ENCODE measurements around the gene EXOC3.

Gene EXOC3

GRCh38 chr5:478982-479535, 36.1 kb downstream of the EXOC3 start:
- Histone ChIP-seq H3K36me3 (ENCODE audit: control insufficient read depth, insufficient read depth, low read length) (no peaks in the 10 kb centered on the region), H3K4me1 (ENCODE audit: control insufficient read depth, low read depth, low read length) (no peaks in the 10 kb centered on the region), H2AK5ac (ENCODE audit: low read length) (no peak overlapping the region), H4K8ac (ENCODE audit: low read depth, low read length) (no peak overlapping the region), H3K9ac (ENCODE audit: low read length) (no peak overlapping the region), H3K4ac (ENCODE audit: low read depth, low read length) (no peak overlapping the region), H4K5ac (ENCODE audit: low read length) (no peak overlapping the region), H3K4me2 (ENCODE audit: low read length) (no peak overlapping the region), H3K79me1 (ENCODE audit: low read length) (no peaks in the 10 kb centered on the region), H3K56ac (ENCODE audit: low read length) (no peak overlapping the region), H3K79me2 (ENCODE audit: control insufficient read depth, insufficient read depth, low read length) (no peaks in the 10 kb centered on the region), H3K23ac (ENCODE audit: low read length) (no peak overlapping the region), H3K27ac (ENCODE audit: low read depth, low read length) (no peak overlapping the region), H2BK5ac (ENCODE audit: low read length) (no peak overlapping the region), H2BK15ac (replicated peaks; ENCODE audit: low read depth) (no peak overlapping the region), H3K4me3 (ENCODE audit: low read length) (no peak overlapping the region), H3K27me3 (ENCODE audit: insufficient read depth, low read length, poor library complexity) (peaks cover 15% of the 10 kb centered on the region), H2BK120ac (ENCODE audit: low read depth, low read length) (no peak overlapping the region), H3K18ac (ENCODE audit: low read length) (no peak overlapping the region)
- WGBS (ENCODE audit: extremely low coverage, insufficient coverage, low lambda C conversion rate) = no CpG with 5 or more reads among the region's 18 CpGs
- no peak for DNase-seq

GRCh38 chr5:479566-480319, 36.8 kb downstream of the EXOC3 start:
- Histone ChIP-seq H4K8ac (ENCODE audit: low read depth, low read length) (no peak overlapping the region), H2BK5ac (ENCODE audit: low read length) (no peak overlapping the region), H3K56ac (ENCODE audit: low read length) (no peak overlapping the region), H3K4ac (ENCODE audit: low read depth, low read length) (no peak overlapping the region), H3K79me1 (ENCODE audit: low read length) (no peaks in the 10 kb centered on the region), H2AK5ac (ENCODE audit: low read length) (no peak overlapping the region), H3K18ac (ENCODE audit: low read length) (no peak overlapping the region), H3K4me1 (ENCODE audit: control insufficient read depth, low read depth, low read length) (no peaks in the 10 kb centered on the region), H3K23ac (ENCODE audit: low read length) (no peak overlapping the region), H3K79me2 (ENCODE audit: control insufficient read depth, insufficient read depth, low read length) (no peaks in the 10 kb centered on the region), H4K5ac (ENCODE audit: low read length) (no peak overlapping the region), H3K4me3 (ENCODE audit: low read length) (no peak overlapping the region), H2BK120ac (ENCODE audit: low read depth, low read length) (no peak overlapping the region), H3K4me2 (ENCODE audit: low read length) (no peak overlapping the region), H3K27me3 (ENCODE audit: insufficient read depth, low read length, poor library complexity) (peaks cover 15% of the 10 kb centered on the region), H3K9ac (ENCODE audit: low read length) (no peak overlapping the region), H3K36me3 (ENCODE audit: control insufficient read depth, insufficient read depth, low read length) (no peaks in the 10 kb centered on the region), H2BK15ac (replicated peaks; ENCODE audit: low read depth) (no peak overlapping the region), H3K27ac (ENCODE audit: low read depth, low read length) (no peak overlapping the region)
- no peak for DNase-seq
- WGBS (ENCODE audit: extremely low coverage, insufficient coverage, low lambda C conversion rate) = no CpG with 5 or more reads among the region's 34 CpGs

GRCh38 chr5:481347-481746, 38.4 kb downstream of the EXOC3 start:
- Histone ChIP-seq H3K4ac (ENCODE audit: low read depth, low read length) (no peak overlapping the region), H3K27me3 (ENCODE audit: insufficient read depth, low read length, poor library complexity) (no peaks in the 10 kb centered on the region), H2AK5ac (ENCODE audit: low read length) (no peak overlapping the region), H3K79me2 (ENCODE audit: control insufficient read depth, insufficient read depth, low read length) (no peaks in the 10 kb centered on the region), H4K8ac (ENCODE audit: low read depth, low read length) (no peak overlapping the region), H3K9ac (ENCODE audit: low read length) (no peak overlapping the region), H3K4me1 (ENCODE audit: control insufficient read depth, low read depth, low read length) (no peaks in the 10 kb centered on the region), H3K27ac (ENCODE audit: low read depth, low read length) (no peak overlapping the region), H3K56ac (ENCODE audit: low read length) (no peak overlapping the region), H3K4me3 (ENCODE audit: low read length) (no peak overlapping the region), H2BK15ac (replicated peaks; ENCODE audit: low read depth) (no peak overlapping the region), H3K79me1 (ENCODE audit: low read length) (no peaks in the 10 kb centered on the region), H3K4me2 (ENCODE audit: low read length) (no peak overlapping the region), H3K36me3 (ENCODE audit: control insufficient read depth, insufficient read depth, low read length) (no peaks in the 10 kb centered on the region), H2BK5ac (ENCODE audit: low read length) (no peak overlapping the region), H2BK120ac (ENCODE audit: low read depth, low read length) (no peak overlapping the region), H4K5ac (ENCODE audit: low read length) (no peak overlapping the region), H3K18ac (ENCODE audit: low read length) (no peak overlapping the region), H3K23ac (ENCODE audit: low read length) (no peak overlapping the region)
- DNase-seq = no peak
- WGBS (ENCODE audit: extremely low coverage, insufficient coverage, low lambda C conversion rate) = no CpG with 5 or more reads among the region's 23 CpGs

- H3K23ac ChIP-seq (ENCODE audit: low read length) = no peak overlapping the region
- no peak overlapping the region for H2AK5ac ChIP-seq (ENCODE audit: low read length)
- H3K27ac ChIP-seq (ENCODE audit: low read depth, low read length) = no peak overlapping the region
- H3K79me2 ChIP-seq (ENCODE audit: control insufficient read depth, insufficient read depth, low read length) = no peaks in the 10 kb centered on the region
- H3K56ac ChIP-seq (ENCODE audit: low read length) = no peak overlapping the region
- no peak overlapping the region for H4K5ac ChIP-seq (ENCODE audit: low read length)
- no peak overlapping the region for H2BK15ac ChIP-seq (replicated peaks; ENCODE audit: low read depth)
- no peak overlapping the region for H3K4me3 ChIP-seq (ENCODE audit: low read length)
- H3K4ac ChIP-seq (ENCODE audit: low read depth, low read length) = no peak overlapping the region
- no peak overlapping the region for H2BK120ac ChIP-seq (ENCODE audit: low read depth, low read length)
- no peak overlapping the region for H3K9ac ChIP-seq (ENCODE audit: low read length)
- no CpG with 5 or more reads among the region's 24 CpGs for WGBS (ENCODE audit: extremely low coverage, insufficient coverage, low lambda C conversion rate)
- H3K79me1 ChIP-seq (ENCODE audit: low read length) = no peaks in the 10 kb centered on the region
- no peaks in the 10 kb centered on the region for H3K4me1 ChIP-seq (ENCODE audit: control insufficient read depth, low read depth, low read length)
- H3K18ac ChIP-seq (ENCODE audit: low read length) = no peak overlapping the region
- DNase-seq = no peak
- H3K27me3 ChIP-seq (ENCODE audit: insufficient read depth, low read length, poor library complexity) = no peaks in the 10 kb centered on the region
- H4K8ac ChIP-seq (ENCODE audit: low read depth, low read length) = no peak overlapping the region
- no peak overlapping the region for H2BK5ac ChIP-seq (ENCODE audit: low read length)
- no peaks in the 10 kb centered on the region for H3K36me3 ChIP-seq (ENCODE audit: control insufficient read depth, insufficient read depth, low read length)
- no peak overlapping the region for H3K4me2 ChIP-seq (ENCODE audit: low read length)
These were observed 39.0 kb downstream of the EXOC3 start for GRCh38 chr5:482021-482420.

GRCh38 chr5:482506-482905, 39.5 kb downstream of the EXOC3 start:
- no CpG with 5 or more reads among the region's 27 CpGs for WGBS (ENCODE audit: extremely low coverage, insufficient coverage, low lambda C conversion rate)
- no peak overlapping the region for H3K4me3 ChIP-seq (ENCODE audit: low read length)
- H3K23ac ChIP-seq (ENCODE audit: low read length) = no peak overlapping the region
- H3K9ac ChIP-seq (ENCODE audit: low read length) = no peak overlapping the region
- no peak overlapping the region for H3K4me2 ChIP-seq (ENCODE audit: low read length)
- no peaks in the 10 kb centered on the region for H3K79me1 ChIP-seq (ENCODE audit: low read length)
- no peak overlapping the region for H3K4ac ChIP-seq (ENCODE audit: low read depth, low read length)
- no peaks in the 10 kb centered on the region for H3K27me3 ChIP-seq (ENCODE audit: insufficient read depth, low read length, poor library complexity)
- H4K5ac ChIP-seq (ENCODE audit: low read length) = no peak overlapping the region
- H3K4me1 ChIP-seq (ENCODE audit: control insufficient read depth, low read depth, low read length) = no peaks in the 10 kb centered on the region
- no peak overlapping the region for H2BK15ac ChIP-seq (replicated peaks; ENCODE audit: low read depth)
- no peak overlapping the region for H4K8ac ChIP-seq (ENCODE audit: low read depth, low read length)
- no peaks in the 10 kb centered on the region for H3K36me3 ChIP-seq (ENCODE audit: control insufficient read depth, insufficient read depth, low read length)
- no peak for DNase-seq
- no peak overlapping the region for H3K27ac ChIP-seq (ENCODE audit: low read depth, low read length)
- H3K56ac ChIP-seq (ENCODE audit: low read length) = no peak overlapping the region
- H2BK120ac ChIP-seq (ENCODE audit: low read depth, low read length) = no peak overlapping the region
- H3K18ac ChIP-seq (ENCODE audit: low read length) = no peak overlapping the region
- H2BK5ac ChIP-seq (ENCODE audit: low read length) = no peak overlapping the region
- H2AK5ac ChIP-seq (ENCODE audit: low read length) = no peak overlapping the region
- H3K79me2 ChIP-seq (ENCODE audit: control insufficient read depth, insufficient read depth, low read length) = no peaks in the 10 kb centered on the region

GRCh38 chr5:483011-483410, 40.0 kb downstream of the EXOC3 start:
- H3K56ac ChIP-seq (ENCODE audit: low read length) = no peak overlapping the region
- no peak overlapping the region for H3K18ac ChIP-seq (ENCODE audit: low read length)
- no peak overlapping the region for H2AK5ac ChIP-seq (ENCODE audit: low read length)
- H3K9ac ChIP-seq (ENCODE audit: low read length) = no peak overlapping the region
- no peak overlapping the region for H2BK120ac ChIP-seq (ENCODE audit: low read depth, low read length)
- no peak overlapping the region for H3K27ac ChIP-seq (ENCODE audit: low read depth, low read length)
- H2BK15ac ChIP-seq (replicated peaks; ENCODE audit: low read depth) = no peak overlapping the region
- no peaks in the 10 kb centered on the region for H3K79me2 ChIP-seq (ENCODE audit: control insufficient read depth, insufficient read depth, low read length)
- no peak overlapping the region for H3K4me2 ChIP-seq (ENCODE audit: low read length)
- no peak overlapping the region for H2BK5ac ChIP-seq (ENCODE audit: low read length)
- H3K36me3 ChIP-seq (ENCODE audit: control insufficient read depth, insufficient read depth, low read length) = no peaks in the 10 kb centered on the region
- no peak overlapping the region for H3K23ac ChIP-seq (ENCODE audit: low read length)
- DNase-seq = no peak
- H3K4ac ChIP-seq (ENCODE audit: low read depth, low read length) = no peak overlapping the region
- no peak overlapping the region for H4K8ac ChIP-seq (ENCODE audit: low read depth, low read length)
- H3K4me1 ChIP-seq (ENCODE audit: control insufficient read depth, low read depth, low read length) = no peaks in the 10 kb centered on the region
- no peak overlapping the region for H3K4me3 ChIP-seq (ENCODE audit: low read length)
- H4K5ac ChIP-seq (ENCODE audit: low read length) = no peak overlapping the region
- no peaks in the 10 kb centered on the region for H3K79me1 ChIP-seq (ENCODE audit: low read length)
- no peaks in the 10 kb centered on the region for H3K27me3 ChIP-seq (ENCODE audit: insufficient read depth, low read length, poor library complexity)
- no CpG with 5 or more reads among the region's 26 CpGs for WGBS (ENCODE audit: extremely low coverage, insufficient coverage, low lambda C conversion rate)

Measured in mesendoderm (in vitro differentiated cells).